Mucosa of rectum (tissue), 2 donors: ENCODE measurements around the gene CHST3.

Source experiments
- H3K27ac ChIP-seq, 2 donors: one replicate each; pipeline ENCODE4 v1.7.0; 2013; ENCODE audit warnings: inconsistent platforms in 2 of 2, low read depth in 2 of 2, low read length in 2 of 2
- H3K27me3 ChIP-seq, 2 donors: one replicate each; pipeline ENCODE4 v1.7.0; 2013; ENCODE audit warnings: low read length in 2 of 2; ENCODE audit not compliant: control insufficient read depth in 2 of 2, insufficient read depth in 2 of 2
- H3K36me3 ChIP-seq, 2 donors: one replicate each; pipeline ENCODE4 v1.7.0; 2013; ENCODE audit warnings: low read length in 2 of 2; ENCODE audit not compliant: control insufficient read depth in 2 of 2, insufficient read depth in 2 of 2
- H3K4me1 ChIP-seq, 2 donors: one replicate each; pipeline ENCODE4 v1.7.0; 2013; ENCODE audit warnings: low read length in 2 of 2, mild to moderate bottlenecking in 1 of 2; ENCODE audit not compliant: control insufficient read depth in 2 of 2, insufficient read depth in 2 of 2
- H3K4me3 ChIP-seq, 2 donors: one replicate each; pipeline ENCODE4 v1.7.0; 2013; ENCODE audit warnings: low read length in 2 of 2
- H3K9ac ChIP-seq, 2 donors: one replicate each; pipeline ENCODE4 v1.7.0; 2013; ENCODE audit warnings: low read length in 2 of 2, low read depth in 1 of 2, mild to moderate bottlenecking in 1 of 2
- H3K9me3 ChIP-seq, 2 donors: one replicate each; pipeline ENCODE4 v1.7.0; 2013; ENCODE audit warnings: low read length in 2 of 2; ENCODE audit not compliant: control insufficient read depth in 2 of 2
- donor health status: healthy.
- donor health status: Normal muscosa, but diverticular disease.

Gene CHST3

DNA sequence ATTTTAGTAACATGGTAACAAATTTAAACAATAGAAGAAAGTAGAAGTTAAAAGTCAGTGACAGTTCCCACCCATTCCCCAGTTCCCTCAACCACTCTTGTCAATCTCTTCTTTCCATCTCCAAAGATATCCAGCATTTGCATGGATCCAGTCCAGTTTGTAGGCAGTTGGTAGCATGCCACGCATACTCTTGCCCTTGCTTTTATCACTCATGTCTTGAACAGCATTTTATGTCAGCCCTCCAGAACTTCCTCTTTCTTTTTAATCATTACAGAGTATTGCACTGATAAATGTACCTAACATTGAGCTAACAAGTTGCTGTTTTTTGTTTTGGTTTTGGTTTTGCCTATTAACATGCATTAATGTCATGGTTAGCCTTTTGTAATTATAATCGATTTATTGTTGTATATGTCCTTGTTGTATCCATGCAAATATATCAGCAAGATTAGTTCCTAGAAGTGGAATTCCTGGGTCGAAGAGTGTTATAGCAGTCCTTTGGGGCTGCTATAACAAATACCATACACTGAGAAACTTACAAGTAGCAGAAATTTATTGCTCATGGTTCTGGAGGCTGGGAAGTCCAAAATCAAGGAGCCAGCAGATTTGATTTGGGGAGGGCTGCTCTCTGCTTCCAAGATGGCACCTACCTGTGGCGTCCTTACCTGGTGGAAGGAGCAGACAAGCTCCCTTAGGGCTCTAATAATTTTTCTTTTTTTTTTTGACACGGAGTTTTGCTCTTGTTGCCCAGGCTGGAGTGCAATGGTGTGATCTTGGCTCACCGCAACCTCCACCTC lies 25.7 kb downstream of the CHST3 start:
- H3K4me1 ChIP-seq: peaks cover 5 to 10% of the 10 kb centered on the region in 2 donors
- no peaks in the 10 kb centered on the region for H3K36me3 ChIP-seq
- no peak overlapping the region for H3K9ac ChIP-seq
- H3K9me3 ChIP-seq: no peaks in the 10 kb centered on the region
- no peak overlapping the region for H3K27ac ChIP-seq
- H3K27me3 ChIP-seq: no peaks in the 10 kb centered on the region
- no peak overlapping the region for H3K4me3 ChIP-seq

DNA sequence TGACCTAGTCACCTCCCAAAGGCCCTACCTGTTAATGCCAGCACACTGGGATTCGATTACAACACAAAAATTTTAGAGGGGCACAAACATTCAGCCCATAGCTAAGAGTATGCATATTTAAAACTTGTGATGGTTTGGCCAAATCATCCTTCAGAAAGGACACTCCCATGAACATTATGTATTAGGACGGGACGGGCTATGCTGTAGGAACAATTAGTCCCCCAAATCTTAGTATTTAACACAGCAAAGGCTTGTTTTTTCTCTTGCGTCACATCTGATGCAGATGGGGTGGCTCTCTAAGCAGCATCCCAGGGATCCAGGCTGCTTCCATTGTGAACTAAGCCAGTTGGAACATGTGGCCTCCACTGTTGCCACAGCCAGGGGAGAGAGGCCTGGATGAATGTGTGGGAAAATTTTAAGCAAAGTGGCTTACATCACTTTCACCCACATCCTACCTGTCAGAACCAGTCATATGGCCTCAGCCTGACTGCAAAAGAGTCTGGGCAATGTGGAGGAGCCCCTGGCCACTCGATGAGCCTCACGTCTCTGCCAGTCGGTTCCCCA lies 26.6 kb downstream of the CHST3 start:
- no peak overlapping the region for H3K27ac ChIP-seq
- H3K36me3 ChIP-seq: no peaks in the 10 kb centered on the region

GRCh38 chr10:71995449-71995848 lies 31.3 kb downstream of the CHST3 start:
- no peak overlapping the region for H3K27ac ChIP-seq
- peaks cover 6 to 23% of the 10 kb centered on the region in 2 donors for H3K4me1 ChIP-seq
- H3K9ac ChIP-seq: no peak overlapping the region
- H3K27me3 ChIP-seq: no peaks in the 10 kb centered on the region
- H3K36me3 ChIP-seq: no peaks in the 10 kb centered on the region
- H3K4me3 ChIP-seq: no peak overlapping the region
- H3K9me3 ChIP-seq: no peaks in the 10 kb centered on the region

More for the DNA sequence above, 26.6 kb downstream of the CHST3 start:
- no peak overlapping the region for H3K9ac ChIP-seq
- no peak overlapping the region for H3K4me3 ChIP-seq
- H3K4me1 ChIP-seq: peaks cover 0 to 9% of the 10 kb centered on the region in 2 donors
- no peaks in the 10 kb centered on the region for H3K27me3 ChIP-seq
- H3K9me3 ChIP-seq: no peaks in the 10 kb centered on the region

DNA sequence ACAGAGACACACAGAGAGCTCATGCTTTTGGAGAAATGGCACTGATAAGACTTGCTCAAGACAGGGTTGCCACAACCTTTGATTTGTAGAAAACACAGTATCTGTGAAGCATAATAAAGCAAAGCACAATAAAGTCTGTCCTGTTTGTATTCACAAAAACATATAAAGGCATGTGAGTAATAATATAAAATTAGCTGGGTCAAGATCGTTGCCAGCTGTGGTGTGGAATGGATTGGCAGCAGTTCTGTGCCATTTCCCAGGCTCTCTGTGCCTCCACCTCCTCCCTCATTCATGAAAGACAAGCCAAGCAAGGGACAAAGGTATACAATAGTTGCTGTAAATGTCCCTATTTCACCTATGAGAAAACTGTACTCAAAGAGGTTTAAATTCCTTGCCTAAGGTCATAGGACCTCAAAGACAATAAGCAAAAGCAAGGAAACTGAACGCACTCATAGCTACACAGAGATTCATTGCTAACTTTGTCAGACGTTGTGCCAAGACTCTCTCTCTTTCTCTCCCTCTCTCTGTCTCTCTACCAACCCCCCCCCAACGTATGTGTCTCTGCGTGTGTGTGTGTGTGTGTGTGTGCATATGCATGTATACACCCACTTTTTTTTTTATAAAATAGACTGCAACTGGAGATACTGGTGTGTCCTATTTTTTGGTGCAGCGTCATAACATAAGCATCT lies 31.8 kb downstream of the CHST3 start:
- H3K27ac ChIP-seq: no peak overlapping the region
- no peak overlapping the region for H3K9ac ChIP-seq
- peaks cover 6 to 28% of the 10 kb centered on the region in 2 donors for H3K4me1 ChIP-seq

DNA sequence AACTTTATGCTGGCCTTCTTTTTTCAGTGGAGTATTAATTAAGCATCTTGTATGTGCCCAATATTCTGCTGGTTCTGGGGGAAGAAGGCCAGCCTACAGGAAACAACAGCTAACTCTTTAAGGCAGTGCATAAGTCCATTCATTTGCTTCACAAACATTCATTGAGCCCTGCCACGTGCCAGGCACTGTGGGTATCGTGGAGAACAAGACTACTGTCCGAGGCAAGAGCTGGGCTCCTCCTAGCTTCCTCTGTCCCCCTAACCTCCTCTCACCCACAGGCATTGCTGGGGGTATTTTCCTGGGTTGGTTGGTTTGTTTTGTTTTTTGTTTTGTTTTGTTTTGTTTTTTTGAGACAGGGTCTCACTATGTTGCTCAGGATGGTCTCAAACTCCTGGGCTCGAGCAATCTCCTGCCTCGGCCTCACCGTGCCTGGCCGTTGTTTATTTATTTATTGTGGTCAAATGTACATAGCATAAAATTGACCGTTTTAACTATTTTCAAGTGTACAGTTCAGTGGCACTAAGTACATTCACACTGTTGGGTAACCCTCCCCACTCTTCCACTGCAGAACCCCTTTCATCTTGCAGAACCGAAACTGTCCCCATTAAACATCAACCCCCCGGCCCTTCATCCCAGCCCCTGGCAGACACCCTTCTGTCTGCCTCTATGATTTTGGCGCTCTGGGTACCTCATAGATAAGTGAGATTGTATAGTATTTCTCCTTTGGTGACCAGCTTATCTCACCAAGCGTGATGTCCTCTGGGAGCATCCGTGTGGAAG lies 32.6 kb downstream of the CHST3 start:
- Histone ChIP-seq H3K36me3 (no peaks in the 10 kb centered on the region), H3K27me3 (no peaks in the 10 kb centered on the region), H3K4me1 (peaks cover 6 to 28% of the 10 kb centered on the region in 2 donors), H3K27ac (no peak overlapping the region), H3K9me3 (no peaks in the 10 kb centered on the region), H3K4me3 (no peak overlapping the region), H3K9ac (no peak overlapping the region)

More for the DNA sequence above, 31.8 kb downstream of the CHST3 start:
- Histone ChIP-seq H3K9me3 (no peaks in the 10 kb centered on the region), H3K36me3 (no peaks in the 10 kb centered on the region), H3K27me3 (no peaks in the 10 kb centered on the region), H3K4me3 (no peak overlapping the region)

- Histone ChIP-seq H3K4me3 (no peak overlapping the region), H3K27me3 (no peaks in the 10 kb centered on the region), H3K4me1 (peaks cover 6 to 28% of the 10 kb centered on the region in 2 donors), H3K36me3 (no peaks in the 10 kb centered on the region), H3K27ac (peak overlapping the region; percentile 61 to 66), H3K9me3 (no peaks in the 10 kb centered on the region), H3K9ac (peak overlapping the region in 1 of 2 donors; percentile 39)
These were observed 34.1 kb downstream of the CHST3 start for GRCh38 chr10:71998119-71998839.

GRCh38 chr10:71998840-71999194 lies 34.6 kb downstream of the CHST3 start:
- peak overlapping the region in 1 of 2 donors; percentile 26 for H3K4me3 ChIP-seq

DNA sequence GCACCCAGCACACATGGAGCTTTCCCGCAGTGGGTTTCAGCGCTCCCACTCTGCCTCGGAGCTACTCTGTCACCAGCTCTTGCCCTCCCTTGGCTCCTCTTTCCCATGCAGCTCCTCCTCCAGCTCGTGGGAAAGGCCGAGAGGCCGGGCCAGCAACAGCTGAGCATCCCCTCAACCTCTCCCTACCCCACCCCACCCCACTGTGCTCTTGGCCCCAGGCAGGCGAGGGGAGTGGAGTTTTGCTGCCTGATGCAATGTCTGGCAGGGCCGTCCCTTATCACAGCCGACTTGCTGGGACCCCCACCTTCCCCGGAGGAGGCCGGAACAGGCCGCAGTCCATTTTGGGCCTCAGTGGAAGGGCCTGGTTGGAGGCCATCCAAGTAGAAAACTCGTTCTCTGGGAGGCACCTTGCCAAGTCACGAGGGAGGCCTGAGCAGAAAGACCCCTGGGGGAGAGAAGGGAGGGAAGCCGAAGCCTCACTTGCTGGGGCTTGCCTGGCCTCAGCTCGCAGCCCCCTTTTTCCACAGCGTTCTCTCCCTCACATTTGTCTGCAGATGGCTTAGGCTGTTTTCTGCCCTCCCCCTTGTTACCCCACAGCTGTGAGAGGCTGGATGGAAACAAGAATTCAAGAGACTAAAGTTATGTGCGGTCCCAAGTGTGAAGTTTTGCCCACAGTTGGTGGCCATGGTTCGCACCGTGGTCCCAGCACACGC lies 35.3 kb downstream of the CHST3 start:
- peak overlapping the region; percentile 57 to 66 for H3K27ac ChIP-seq
- H3K4me1 ChIP-seq: peaks cover 6 to 28% of the 10 kb centered on the region in 2 donors
- no peaks in the 10 kb centered on the region for H3K36me3 ChIP-seq
- H3K9me3 ChIP-seq: no peaks in the 10 kb centered on the region
- H3K4me3 ChIP-seq: peak overlapping the region in 1 of 2 donors; percentile 26
- no peak overlapping the region for H3K9ac ChIP-seq
- no peaks in the 10 kb centered on the region for H3K27me3 ChIP-seq

More at GRCh38 chr10:71998840-71999194, 34.6 kb downstream of the CHST3 start:
- H3K27ac ChIP-seq: peak overlapping the region; percentile 61 to 66
- H3K36me3 ChIP-seq: no peaks in the 10 kb centered on the region
- H3K9ac ChIP-seq: peak overlapping the region in 1 of 2 donors; percentile 39
- H3K4me1 ChIP-seq: peaks cover 6 to 28% of the 10 kb centered on the region in 2 donors
- H3K9me3 ChIP-seq: no peaks in the 10 kb centered on the region
- no peaks in the 10 kb centered on the region for H3K27me3 ChIP-seq
